Measurements from ENCODE around the gene APPL2.

The APPL2 gene

GRCh38 chr12:105162174-105162573 lies 73.8 kb downstream of the APPL2 start:
- Mint-ChIP-seq H3K27me3 (no peaks in the 10 kb centered on the region), H3K27ac (no peak overlapping the region), H3K9me3 (no peaks in the 10 kb centered on the region), H3K4me1 (no peaks in the 10 kb centered on the region), H3K4me3 (no peak overlapping the region)
- ATAC-seq (no peak), DNase-seq (no peak)

- Mint-ChIP-seq H3K4me3 (no peak overlapping the region), H3K4me1 (no peaks in the 10 kb centered on the region), H3K27me3 (no peaks in the 10 kb centered on the region), H3K27ac (no peak overlapping the region), H3K9me3 (no peaks in the 10 kb centered on the region)
- DNase-seq, result no peak
- ATAC-seq, result no peak
Observed at GRCh38 chr12:105158876-105159275, 77.1 kb downstream of the APPL2 start.

- ATAC-seq (no peak), DNase-seq (no peak)
- H3K4me1 Mint-ChIP-seq, result no peaks in the 10 kb centered on the region
- H3K27ac Mint-ChIP-seq, result no peak overlapping the region
- no peaks in the 10 kb centered on the region for H3K27me3 Mint-ChIP-seq
- no peaks in the 10 kb centered on the region for H3K9me3 Mint-ChIP-seq
- H3K4me3 Mint-ChIP-seq, result no peak overlapping the region
Observed at GRCh38 chr12:105157606-105158005, 78.4 kb downstream of the APPL2 start.

- Mint-ChIP-seq H3K4me1 (no peaks in the 10 kb centered on the region), H3K9me3 (no peaks in the 10 kb centered on the region), H3K4me3 (no peak overlapping the region), H3K27ac (no peak overlapping the region), H3K27me3 (no peaks in the 10 kb centered on the region)
- DNase-seq, result no peak
- ATAC-seq, result no peak
Observed at GRCh38 chr12:105156260-105156659, 79.7 kb downstream of the APPL2 start.

- no peaks in the 10 kb centered on the region for H3K9me3 Mint-ChIP-seq
- no peak overlapping the region for H3K4me3 Mint-ChIP-seq
- ATAC-seq (no peak), DNase-seq (no peak)
- H3K27me3 Mint-ChIP-seq, result no peaks in the 10 kb centered on the region
- H3K4me1 Mint-ChIP-seq, result no peaks in the 10 kb centered on the region
- H3K27ac Mint-ChIP-seq, result no peak overlapping the region
Observed at GRCh38 chr12:105142259-105142658, 93.7 kb downstream of the APPL2 start.

GRCh38 chr12:105141320-105141922 lies 94.6 kb downstream of the APPL2 start:
- no peaks in the 10 kb centered on the region for H3K27me3 Mint-ChIP-seq
- no peaks in the 10 kb centered on the region for H3K9me3 Mint-ChIP-seq
- no peak overlapping the region for H3K27ac Mint-ChIP-seq

GRCh38 chr12:105138248-105138647 lies 97.7 kb downstream of the APPL2 start:
- H3K4me3 Mint-ChIP-seq, result no peak overlapping the region
- ATAC-seq, result no peak
- no peak for DNase-seq
- H3K4me1 Mint-ChIP-seq, result no peaks in the 10 kb centered on the region
- no peak overlapping the region for H3K27ac Mint-ChIP-seq
- no peaks in the 10 kb centered on the region for H3K9me3 Mint-ChIP-seq
- H3K27me3 Mint-ChIP-seq, result no peaks in the 10 kb centered on the region

More at GRCh38 chr12:105141320-105141922, 94.6 kb downstream of the APPL2 start:
- no peaks in the 10 kb centered on the region for H3K4me1 Mint-ChIP-seq
- H3K4me3 Mint-ChIP-seq, result no peak overlapping the region
- no peak for ATAC-seq
- DNase-seq, result no peak

Measured in stimulated activated naive CD8-positive, alpha-beta T cell treated with anti-CD3 and anti-CD28 coated beads, Interleukin-15, amount 100 ng/mL, for 72 hours (primary cell).